SH-SY5Y (cell line): ENCODE results near the gene PHKG2.

Source experiments
- GATA2 ChIP-seq: IDR thresholded peaks from 2 replicates; pipeline ENCODE4 v1.6.1; 2011; ENCODE audit warnings: mild to moderate bottlenecking, low read depth, low read length
- GATA3 ChIP-seq: IDR thresholded peaks from 2 replicates; pipeline ENCODE4 v1.6.1; 2011; ENCODE audit warnings: low read depth, mild to moderate bottlenecking, low read length, moderate library complexity

- TF ChIP-seq GATA3: no peak
- no peak for TF ChIP-seq GATA2
Observed at GRCh38 chr16:30764816-30765465, 16.7 kb downstream of the PHKG2 start.
